Measurements from ENCODE around the gene C6orf47. TPM values are rescaled to one million over a fixed set of nuclear protein-coding genes. Genes with fewer than 3 reads are reported as not detected.
"Not testable (repeated sequence)": the region's sequence is repeated elsewhere in the genome, so short reads cannot be mapped to it uniquely, and the experiment has no call there.

Gene C6orf47
- 1 to 10 TPM; 8.8 to 9.0 TPM for total RNA-seq

- Mint-ChIP-seq H3K9me3 (no peaks in the 10 kb centered on the region), H3K27ac (peak within 1 kb of the TSS; percentile 94), H3K4me1 (ENCODE audit: low read depth) (peaks cover 71% of the 10 kb centered on the region), H3K36me3 (ENCODE audit: low read depth) (peaks cover 52% of the 10 kb centered on the region), H3K27me3 (ENCODE audit: low read depth) (no peaks in the 10 kb centered on the region), H3K4me3 (peak within 1 kb of the TSS; percentile 91)
- CTCF ChIA-PET = interaction anchor here (0.7 to 1.7 kb wide), 4 partner anchors 30 to 220 kb away, joined by 3 read pairs; no protein-coding TSS in a partner anchor
- intact Hi-C loops (cut with micrococcal nuclease) = loop anchor here (1.0 to 10.0 kb wide), 3 partner anchors 8 to 1184 kb away; partner anchors contain the start of genes BAG6, MICA and PSMB8
- DNase-seq = peak; percentile 72
Observed at GRCh38 chr6:31660381-31661261, at the start of gene C6orf47. C6orf47 (minus strand) TSS chr6:31660778; CDS start chr6:31659947, 831 bp downstream.

- H3K36me3 Mint-ChIP-seq (ENCODE audit: low read depth); intact Hi-C loops (cut with micrococcal nuclease); H3K4me1 Mint-ChIP-seq (ENCODE audit: low read depth); H3K4me3 Mint-ChIP-seq; H3K27me3 Mint-ChIP-seq (ENCODE audit: low read depth); H3K27ac Mint-ChIP-seq; DNase-seq; H3K9me3 Mint-ChIP-seq: not testable (repeated sequence)
- CTCF ChIA-PET = interaction anchor here (0.6 kb wide), 1 partner anchor 243 kb away, joined by 3 read pairs; no protein-coding TSS in a partner anchor
Observed at GRCh38 chr6:31709157-31709556, 48.6 kb upstream of the C6orf47 start.

GRCh38 chr6:31708224-31708623 lies 47.6 kb upstream of the C6orf47 start:
- Mint-ChIP-seq H3K36me3 (ENCODE audit: low read depth) (no peaks in the 10 kb centered on the region), H3K27me3 (ENCODE audit: low read depth) (no peaks in the 10 kb centered on the region), H3K4me1 (ENCODE audit: low read depth) (peaks cover 8% of the 10 kb centered on the region), H3K27ac (no peak overlapping the region), H3K9me3 (no peaks in the 10 kb centered on the region), H3K4me3 (no peak overlapping the region)
- CTCF ChIA-PET = no interaction called here
- DNase-seq = no peak
- intact Hi-C loops (cut with micrococcal nuclease) = no loop called here

GRCh38 chr6:31707701-31708100 lies 47.1 kb upstream of the C6orf47 start:
- no peaks in the 10 kb centered on the region for H3K36me3 Mint-ChIP-seq (ENCODE audit: low read depth)
- intact Hi-C loops (cut with micrococcal nuclease) = no loop called here
- H3K4me1 Mint-ChIP-seq (ENCODE audit: low read depth) = peaks cover 8% of the 10 kb centered on the region
- CTCF ChIA-PET = no interaction called here
- no peak overlapping the region for H3K27ac Mint-ChIP-seq
- no peak for DNase-seq
- no peaks in the 10 kb centered on the region for H3K27me3 Mint-ChIP-seq (ENCODE audit: low read depth)
- H3K4me3 Mint-ChIP-seq = no peak overlapping the region
- no peaks in the 10 kb centered on the region for H3K9me3 Mint-ChIP-seq

GRCh38 chr6:31706599-31706998 lies 46.0 kb upstream of the C6orf47 start, which contains the start of gene LY6G6F:
LY6G6F (plus strand) TSS chr6:31706866; CDS start chr6:31706907, 41 bp downstream.
- H3K9me3 Mint-ChIP-seq = no peaks in the 10 kb centered on the region
- H3K36me3 Mint-ChIP-seq (ENCODE audit: low read depth) = peaks cover 5% of the 10 kb centered on the region
- intact Hi-C loops (cut with micrococcal nuclease) = no loop called here
- no peaks in the 10 kb centered on the region for H3K27me3 Mint-ChIP-seq (ENCODE audit: low read depth)
- no peak for DNase-seq
- H3K27ac Mint-ChIP-seq = no peak within 1 kb of the TSS
- CTCF ChIA-PET = interaction anchor here (1.1 kb wide), 1 partner anchor 32 kb away, joined by 3 read pairs; no protein-coding TSS in a partner anchor
- H3K4me1 Mint-ChIP-seq (ENCODE audit: low read depth) = peaks cover 16% of the 10 kb centered on the region
- H3K4me3 Mint-ChIP-seq = no peak within 1 kb of the TSS

GRCh38 chr6:31705931-31706330 lies 45.4 kb upstream of the C6orf47 start:
- intact Hi-C loops (cut with micrococcal nuclease) = no loop called here
- no peak for DNase-seq
- CTCF ChIA-PET = interaction anchor here (1.1 kb wide), 1 partner anchor 33 kb away, joined by 3 read pairs; no protein-coding TSS in a partner anchor
- H3K27ac Mint-ChIP-seq = no peak overlapping the region
- no peaks in the 10 kb centered on the region for H3K9me3 Mint-ChIP-seq
- H3K36me3 Mint-ChIP-seq (ENCODE audit: low read depth) = peaks cover 5% of the 10 kb centered on the region
- peaks cover 18% of the 10 kb centered on the region for H3K4me1 Mint-ChIP-seq (ENCODE audit: low read depth)
- no peak overlapping the region for H3K4me3 Mint-ChIP-seq
- no peaks in the 10 kb centered on the region for H3K27me3 Mint-ChIP-seq (ENCODE audit: low read depth)

GRCh38 chr6:31702819-31703716 lies 42.5 kb upstream of the C6orf47 start, which contains the start of gene ABHD16A:
ABHD16A (minus strand) TSS chr6:31703324; CDS start chr6:31703281, 43 bp downstream.
- H3K4me1 Mint-ChIP-seq (ENCODE audit: low read depth) = peaks cover 21% of the 10 kb centered on the region
- peak; percentile 99 for DNase-seq
- CTCF ChIA-PET = interaction anchor here (0.8 to 1.1 kb wide), 4 partner anchors 22 to 127 kb away, joined by 3 to 5 read pairs (median 4); partner anchors contain the start of gene LY6G5C
- H3K4me3 Mint-ChIP-seq = peak within 1 kb of the TSS; percentile 99
- H3K27ac Mint-ChIP-seq = peak within 1 kb of the TSS; percentile 97
- no peaks in the 10 kb centered on the region for H3K9me3 Mint-ChIP-seq
- H3K27me3 Mint-ChIP-seq (ENCODE audit: low read depth) = no peaks in the 10 kb centered on the region
- H3K36me3 Mint-ChIP-seq (ENCODE audit: low read depth) = peaks cover 5% of the 10 kb centered on the region
- intact Hi-C loops (cut with micrococcal nuclease) = loop anchor here (1.0 kb wide), 9 partner anchors 35 to 475 kb away; partner anchors contain the start of genes ATF6B, BAG6, NFKBIL1 and PRRC2A

- H3K27me3 Mint-ChIP-seq (ENCODE audit: low read depth) = no peaks in the 10 kb centered on the region
- H3K4me1 Mint-ChIP-seq (ENCODE audit: low read depth) = peaks cover 26% of the 10 kb centered on the region
- H3K36me3 Mint-ChIP-seq (ENCODE audit: low read depth) = peaks cover 10% of the 10 kb centered on the region
- H3K4me3 Mint-ChIP-seq = peak overlapping the region; percentile 99
- peak; percentile 72 for DNase-seq
- H3K9me3 Mint-ChIP-seq = no peaks in the 10 kb centered on the region
- intact Hi-C loops (cut with micrococcal nuclease) = no loop called here
- CTCF ChIA-PET = interaction anchor here (1.1 kb wide), 1 partner anchor 128 kb away, joined by 4 read pairs; no protein-coding TSS in a partner anchor
- H3K27ac Mint-ChIP-seq = peak overlapping the region; percentile 97
Observed at GRCh38 chr6:31702405-31702818, 41.8 kb upstream of the C6orf47 start.

- peaks cover 28% of the 10 kb centered on the region for H3K4me1 Mint-ChIP-seq (ENCODE audit: low read depth)
- H3K9me3 Mint-ChIP-seq = no peaks in the 10 kb centered on the region
- peak; percentile 7 for DNase-seq
- H3K36me3 Mint-ChIP-seq (ENCODE audit: low read depth) = peaks cover 13% of the 10 kb centered on the region
- H3K27me3 Mint-ChIP-seq (ENCODE audit: low read depth) = no peaks in the 10 kb centered on the region
- CTCF ChIA-PET = no interaction called here
- intact Hi-C loops (cut with micrococcal nuclease) = no loop called here
- peak overlapping the region; percentile 97 for H3K27ac Mint-ChIP-seq
- H3K4me3 Mint-ChIP-seq = peak overlapping the region; percentile 99
Observed at GRCh38 chr6:31701666-31702404, 41.3 kb upstream of the C6orf47 start.

- no peak overlapping the region for H3K4me3 Mint-ChIP-seq
- no peaks in the 10 kb centered on the region for H3K9me3 Mint-ChIP-seq
- H3K36me3 Mint-ChIP-seq (ENCODE audit: low read depth) = peaks cover 18% of the 10 kb centered on the region
- no peak overlapping the region for H3K27ac Mint-ChIP-seq
- no peak for DNase-seq
- no peaks in the 10 kb centered on the region for H3K27me3 Mint-ChIP-seq (ENCODE audit: low read depth)
- intact Hi-C loops (cut with micrococcal nuclease) = no loop called here
- CTCF ChIA-PET = no interaction called here
- peaks cover 28% of the 10 kb centered on the region for H3K4me1 Mint-ChIP-seq (ENCODE audit: low read depth)
Observed at GRCh38 chr6:31700740-31701401, 40.3 kb upstream of the C6orf47 start.

- peaks cover 19% of the 10 kb centered on the region for H3K36me3 Mint-ChIP-seq (ENCODE audit: low read depth)
- CTCF ChIA-PET = no interaction called here
- peak overlapping the region; percentile 70 for H3K27ac Mint-ChIP-seq
- H3K9me3 Mint-ChIP-seq = no peaks in the 10 kb centered on the region
- no peak overlapping the region for H3K4me3 Mint-ChIP-seq
- no peaks in the 10 kb centered on the region for H3K27me3 Mint-ChIP-seq (ENCODE audit: low read depth)
- intact Hi-C loops (cut with micrococcal nuclease) = no loop called here
- H3K4me1 Mint-ChIP-seq (ENCODE audit: low read depth) = peaks cover 25% of the 10 kb centered on the region
- DNase-seq = peak; percentile 32
Observed at GRCh38 chr6:31697555-31697954, 37.0 kb upstream of the C6orf47 start.

All from activated naive CD4-positive, alpha-beta T cell treated with anti-CD3 and anti-CD28 coated beads for 36 hours (primary cell).